Endothelial cell of umbilical vein (primary cell): ENCODE data around the gene FOXL3. TPM values are rescaled to one million over a fixed set of nuclear protein-coding genes. Genes with fewer than 3 reads are reported as not detected.

Experiments
- BruUV-seq: library from RNA; stranded (reverse); fragments of 400-500 nt; replicated peaks from 2 replicates; lab custom pipeline; 2021; lab: Mats Ljungman, UMichigan
- CTCF ChIA-PET: fragments of 300-600, 350-600 bp; sonication (Branson Sonifier 250); formaldehyde crosslinking; loops from one replicate; lab custom pipeline; 2021; ENCODE audit warnings: antibody characterized with exemption, inconsistent platforms; lab: Charles Lee
- POLR2A ChIA-PET: fragments of 300-600, 350-600 bp; sonication (Branson Sonifier 250); formaldehyde crosslinking; loops from one replicate; lab custom pipeline; 2021; ENCODE audit warnings: antibody characterized with exemption, inconsistent platforms; lab: Charles Lee
- DNase-seq: peaks from one replicate; pipeline ENCODE4 v3.0.0-alpha.2; 2011; ENCODE audit warnings: low read depth, low spot score
- FAIRE-seq: peaks from 2 replicates; lab custom pipeline; 2011; peaks lifted over from hg19 to GRCh38; lab: Jason Lieb, UNC
- H2AFZ ChIP-seq: 2 replicates; pipeline ENCODE4 v1.6.0; 2012; ENCODE audit warnings: low read depth, low read length, control low read depth, inconsistent platforms
- H3K27ac ChIP-seq: 2 replicates; pipeline ENCODE4 v1.5.1; 2011; ENCODE audit warnings: low read depth, mild to moderate bottlenecking, control low read depth, low read length, moderate library complexity; ENCODE audit not compliant: insufficient read depth
- H3K27me3 ChIP-seq, 2 experiments: 2 replicates each; pipeline versions ENCODE4 v1.6.0 to v1.6.1; 2011; ENCODE audit warnings: low read length in 2 of 2, mixed read lengths in 1 of 2; ENCODE audit not compliant: control insufficient read depth in 2 of 2, insufficient read depth in 2 of 2
- H3K36me3 ChIP-seq, 2 experiments: 2 replicates in 1 of 2; 3 replicates in 1 of 2; pipeline ENCODE4 v1.5.1; 2011; ENCODE audit warnings: low read length in 2 of 2, mild to moderate bottlenecking in 1 of 2, moderate library complexity in 1 of 2; ENCODE audit not compliant: control insufficient read depth in 2 of 2, insufficient read depth in 2 of 2; ENCODE audit errors: extremely low read depth in 1 of 2
- H3K4me1 ChIP-seq: 3 replicates; pipeline ENCODE4 v1.5.1; 2011; ENCODE audit warnings: mild to moderate bottlenecking, low read length; ENCODE audit not compliant: control insufficient read depth, insufficient read depth; ENCODE audit errors: extremely low read depth
- H3K4me2 ChIP-seq: 2 replicates; pipeline ENCODE4 v1.6.1; 2011; ENCODE audit warnings: low read length, control low read depth, mixed read lengths; ENCODE audit not compliant: insufficient read depth
- H3K4me3 ChIP-seq, 3 experiments: fragments of 200-600 bp in 1 of 3; sonication (generic), shearing (Covaris generic) in 1 of 3; replicated peaks in 1 of 3; 2 replicates each; pipeline ENCODE4 v1.5.1; 2011 to 2016; ENCODE audit warnings: control low read depth in 3 of 3, low read length in 3 of 3, mild to moderate bottlenecking in 2 of 3, inconsistent platforms in 1 of 3, low read depth in 1 of 3, moderate library complexity in 1 of 3; ENCODE audit not compliant: insufficient read depth in 1 of 3
- H3K79me2 ChIP-seq: 2 replicates; pipeline ENCODE4 v1.6.0; 2012; ENCODE audit warnings: low read length, inconsistent platforms; ENCODE audit not compliant: control insufficient read depth, insufficient read depth
- H3K9ac ChIP-seq: replicated peaks from 2 replicates; pipeline ENCODE3; 2011; ENCODE audit warnings: low read length, control low read depth; ENCODE audit not compliant: insufficient read depth; ENCODE audit errors: extremely low read depth
- H3K9me1 ChIP-seq: replicated peaks from 3 replicates; pipeline ENCODE4 v1.6.0; 2011; ENCODE audit warnings: mild to moderate bottlenecking, low read length; ENCODE audit not compliant: control insufficient read depth, insufficient read depth; ENCODE audit errors: extremely low read depth
- H3K9me3 ChIP-seq: replicated peaks from 2 replicates; pipeline ENCODE4 v1.5.1; 2012; ENCODE audit warnings: low read length, inconsistent platforms; ENCODE audit not compliant: control insufficient read depth, insufficient read depth
- H4K20me1 ChIP-seq: replicated peaks from 2 replicates; pipeline ENCODE3; 2011; ENCODE audit warnings: mild to moderate bottlenecking, low read length; ENCODE audit not compliant: control insufficient read depth, insufficient read depth; ENCODE audit errors: extremely low read depth
- CTCF ChIP-seq, 2 donors: IDR thresholded peaks; 1 replicate in 1 of 2; 2 replicates in 1 of 2; pipeline ENCODE4 v1.5.1; 2011; ENCODE audit warnings: low read length in 2 of 2, mild to moderate bottlenecking in 2 of 2, moderate library complexity in 2 of 2, control low read depth in 1 of 2, inconsistent platforms in 1 of 2, low read depth in 1 of 2; ENCODE audit not compliant: insufficient read depth in 1 of 2; ENCODE audit errors: extremely low read depth in 1 of 2
- EZH2 ChIP-seq: IDR thresholded peaks from 2 replicates; pipeline ENCODE4 v1.6.1; 2012; ENCODE audit warnings: borderline replicate concordance, low read depth, mild to moderate bottlenecking, moderate library complexity, low read length, inconsistent platforms; ENCODE audit not compliant: severe bottlenecking
- FOS ChIP-seq: IDR thresholded peaks from 2 replicates; pipeline ENCODE4 v1.6.1; 2011; ENCODE audit warnings: mild to moderate bottlenecking, low read length, moderate library complexity, borderline replicate concordance; ENCODE audit not compliant: insufficient read depth
- GATA2 ChIP-seq: IDR thresholded peaks from 2 replicates; pipeline ENCODE4 v1.7.0; 2011; ENCODE audit warnings: low read depth, mild to moderate bottlenecking, moderate library complexity, mixed read lengths, low read length; ENCODE audit not compliant: insufficient read length, insufficient read depth
- JUN ChIP-seq: IDR thresholded peaks from 2 replicates; pipeline ENCODE4 v1.6.1; 2011; ENCODE audit warnings: borderline replicate concordance, low read depth; ENCODE audit not compliant: insufficient read length, insufficient read depth
- MAX ChIP-seq: IDR thresholded peaks from 2 replicates; pipeline ENCODE4 v1.6.1; 2011; ENCODE audit not compliant: insufficient read depth, insufficient read length
- MYC ChIP-seq: IDR thresholded peaks from one replicate; pipeline ENCODE4 v1.6.1; 2011; ENCODE audit warnings: mild to moderate bottlenecking, low read depth, low read length
- POLR2A ChIP-seq: IDR thresholded peaks from 2 replicates; pipeline ENCODE4 v1.6.1; 2012; ENCODE audit warnings: low read depth, mild to moderate bottlenecking, control low read depth, low read length
- POLR2AphosphoS5 ChIP-seq: IDR thresholded peaks from 2 replicates; pipeline ENCODE4 v1.6.1; 2012; ENCODE audit warnings: low read depth, mild to moderate bottlenecking, control low read depth, low read length, moderate library complexity; ENCODE audit not compliant: insufficient read depth
- dilution Hi-C: fragments of 300-500 bp; cut with MboI; formaldehyde crosslinking; loops from one replicate; pipeline ENCODE4 v1.15.0; 2019; ENCODE audit warnings: low sequenced_read_pairs; ENCODE audit not compliant: extremely low pct_ligation_motif_present
- intact Hi-C: fragments of 100-400 bp; cut with micrococcal nuclease; formaldehyde crosslinking; loops from one replicate; pipeline ENCODE4 v1.10.0; 2022
- polyA plus RNA-seq, 4 experiments: library from polyadenylated mRNA; depleted of rRNA in 3 of 4; stranded (reverse) in 3 of 4; unstranded in 1 of 4; fragments of >200 nt; gene quantifications; 2 replicates each; pipeline versions ENCODE4 v1.2.1 to v1.2.3, GENCODE V29; 2011 to 2012; ENCODE audit warnings: missing spikeins in 1 of 4
- total RNA-seq: library from RNA; stranded (reverse); gene quantifications from 2 replicates; pipeline ENCODE4 v1.2.3, GENCODE V29; 2021

FOXL3 gene
- total and polyA plus RNA-seq, 2 donors (not counting 3 experiments of a cell fraction or from before 2014, with no cell fraction given): not detected

GRCh38 chr7:253581-254336 lies 36.2 kb upstream of the FOXL3 start:
- ChIA-PET CTCF (no interaction called here), POLR2A (no interaction called here)
- Histone ChIP-seq H3K9me1 (no peaks in the 10 kb centered on the region), H4K20me1 (no peaks in the 10 kb centered on the region), H3K27me3 (no peaks in the 10 kb centered on the region), H3K4me1 (no peaks in the 10 kb centered on the region), H2AFZ (no peak overlapping the region), H3K4me2 (no peak overlapping the region), H3K9me3 (no peaks in the 10 kb centered on the region), H3K27ac (no peak overlapping the region), H3K36me3 (peaks cover 0 to 8% of the 10 kb centered on the region in 2 experiments), H3K79me2 (no peaks in the 10 kb centered on the region), H3K9ac (no peak overlapping the region), H3K4me3 (no peak overlapping the region)
- intact Hi-C loops: no loop called here
- TF ChIP-seq MYC: no peak
- TF ChIP-seq MAX: no peak
- TF ChIP-seq GATA2: no peak
- TF ChIP-seq EZH2: no peak
- no peak for TF ChIP-seq POLR2AphosphoS5
- no peak for FAIRE-seq
- dilution Hi-C loops: no loop called here
- no peak for DNase-seq
- BruUV-seq: no TSS peak

GRCh38 chr7:254337-255037 lies 35.5 kb upstream of the FOXL3 start:
- Histone ChIP-seq H3K79me2 (no peaks in the 10 kb centered on the region), H3K36me3 (peaks cover 0 to 8% of the 10 kb centered on the region in 2 experiments), H3K27me3 (no peaks in the 10 kb centered on the region), H3K27ac (no peak overlapping the region), H2AFZ (no peak overlapping the region), H4K20me1 (no peaks in the 10 kb centered on the region), H3K9ac (no peak overlapping the region), H3K9me1 (no peaks in the 10 kb centered on the region), H3K4me1 (no peaks in the 10 kb centered on the region), H3K9me3 (no peaks in the 10 kb centered on the region), H3K4me2 (no peak overlapping the region), H3K4me3 (no peak overlapping the region)
- BruUV-seq: no TSS peak
- intact Hi-C loops (no loop called here), dilution Hi-C loops (no loop called here)
- TF ChIP-seq POLR2AphosphoS5 (no peak), POLR2A (no peak), CTCF (IDR thresholded peaks at IDR 0.05; ENCODE audit: extremely low read depth in 1 of 2, insufficient read depth in 1 of 2, low read depth in 1 of 2, low read length in 2 of 2) (no peak), MYC (no peak), JUN (no peak), FOS (no peak), EZH2 (no peak), MAX (no peak), GATA2 (no peak)
- ChIA-PET POLR2A (no interaction called here), CTCF (no interaction called here)
- DNase-seq: no peak
- no peak for FAIRE-seq
